ENCODE results near the gene RUNX1.

DNA sequence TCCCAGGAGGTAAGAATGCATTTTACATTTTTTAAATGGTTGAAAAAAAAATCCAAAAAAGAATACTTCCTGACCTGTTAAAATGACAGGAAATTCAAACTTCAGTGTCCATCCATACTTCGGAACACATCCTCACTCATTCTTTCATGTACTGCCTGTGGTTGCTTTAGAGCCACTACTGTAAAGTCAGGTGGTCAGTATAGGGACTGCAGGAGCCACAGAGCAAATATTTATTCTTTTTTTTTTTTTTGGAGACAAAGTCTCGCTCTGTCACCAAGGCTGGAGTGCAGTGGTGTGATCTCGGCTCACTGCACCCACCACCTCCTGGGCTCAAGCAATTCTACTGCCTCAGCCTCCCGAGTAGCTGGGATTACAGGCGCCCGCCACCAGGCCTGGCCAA is 255.6 kb downstream of the RUNX1 start:
- TF ChIP-seq NFYB (CRISPR knock-in tag; IDR thresholded peaks at IDR 0.05): no peak
- no peak for TF ChIP-seq ZSCAN30 (CRISPR knock-in tag; IDR thresholded peaks at IDR 0.05)
- TF ChIP-seq ZZZ3 (CRISPR knock-in tag; IDR thresholded peaks at IDR 0.05; ENCODE audit: borderline replicate concordance): no peak
- TF ChIP-seq ZNF512 (CRISPR knock-in tag; IDR thresholded peaks at IDR 0.05): no peak
- no peak for TF ChIP-seq SIN3B (IDR thresholded peaks at IDR 0.05; ENCODE audit: low read length)
- TF ChIP-seq PRPF4 (IDR thresholded peaks at IDR 0.05; ENCODE audit: low read depth, low read length, poor library complexity, severe bottlenecking): no peak
- no peak for TF ChIP-seq NFKBIZ (CRISPR knock-in tag; IDR thresholded peaks at IDR 0.05)

Measured in HepG2 (cell line).